Measurements from ENCODE around the gene CLTA. TPM values are rescaled to one million over a fixed set of nuclear protein-coding genes. Genes with fewer than 3 reads are reported as not detected.
A peak's percentile ranks its signal among the peaks of the same experiment; 100 is the strongest.

CLTA gene
- total and polyA plus RNA-seq, 2 donors from 2014 or later: 205 to 331 TPM

GRCh38 chr9:36189976-36190375 lies 745 bp upstream of the CLTA start:
- H3K4me3 ChIP-seq (ENCODE audit: low read length in 3 of 3): peak overlapping the region; percentile 83 to 97 (median 93)

GRCh38 chr9:36191290-36191645 lies 547 bp downstream of the CLTA start:
- DNase-seq (peak in 1 of 5 donors; percentile 44), FAIRE-seq (no peak)
- peaks cover 12 to 25% (median 15%) of the 10 kb centered on the region in 3 donors for H3K4me1 ChIP-seq (ENCODE audit: control insufficient read depth in 2 of 3, insufficient read depth in 2 of 3, low read depth in 1 of 3, low read length in 3 of 3)
- peak overlapping the region; percentile 70 to 97 (median 83) for H3K4me3 ChIP-seq (ENCODE audit: low read length in 3 of 3)
- H3K27me3 ChIP-seq (ENCODE audit: control insufficient read depth, insufficient read depth, low read length): no peaks in the 10 kb centered on the region
- TF ChIP-seq CTCF (IDR thresholded peaks at IDR 0.05; ENCODE audit: borderline replicate concordance, extremely low read depth, insufficient read depth): no peak
- H3K9ac ChIP-seq (ENCODE audit: low read length in 3 of 3): peak overlapping the region; percentile 76 to 85 (median 77)
- no peaks in the 10 kb centered on the region for H3K36me3 ChIP-seq (ENCODE audit: control insufficient read depth in 2 of 3, insufficient read depth in 3 of 3, low read length in 3 of 3)
- intact Hi-C loops (cut with DNase I): no loop called here
- peak overlapping the region; percentile 77 to 94 for H3K27ac ChIP-seq (ENCODE audit: low read depth in 2 of 2, low read length in 2 of 2)
- no peaks in the 10 kb centered on the region for H3K9me3 ChIP-seq (ENCODE audit: control insufficient read depth in 2 of 3, insufficient read depth in 1 of 3, low read length in 3 of 3)

More at GRCh38 chr9:36189976-36190375, 745 bp upstream of the CLTA start:
- Histone ChIP-seq H3K27ac (ENCODE audit: low read depth in 2 of 2, low read length in 2 of 2) (peak overlapping the region; percentile 94 to 97), H3K4me1 (ENCODE audit: control insufficient read depth in 2 of 3, insufficient read depth in 2 of 3, low read depth in 1 of 3, low read length in 3 of 3) (peaks cover 12 to 25% (median 12%) of the 10 kb centered on the region in 3 donors), H3K36me3 (ENCODE audit: control insufficient read depth in 2 of 3, insufficient read depth in 3 of 3, low read length in 3 of 3) (no peaks in the 10 kb centered on the region), H3K27me3 (ENCODE audit: control insufficient read depth, insufficient read depth, low read length) (no peaks in the 10 kb centered on the region), H3K9ac (ENCODE audit: low read length in 3 of 3) (peak overlapping the region; percentile 68 to 85 (median 76)), H3K9me3 (ENCODE audit: control insufficient read depth in 2 of 3, insufficient read depth in 1 of 3, low read length in 3 of 3) (no peaks in the 10 kb centered on the region)
- DNase-seq (peak in 2 of 5 donors; percentile 27 to 47), FAIRE-seq (no peak)
- intact Hi-C loops (cut with DNase I): no loop called here
- TF ChIP-seq CTCF (IDR thresholded peaks at IDR 0.05; ENCODE audit: borderline replicate concordance, extremely low read depth, insufficient read depth): no peak

GRCh38 chr9:36191686-36192085 lies 965 bp downstream of the CLTA start:
- Histone ChIP-seq H3K9me3 (ENCODE audit: control insufficient read depth in 2 of 3, insufficient read depth in 1 of 3, low read length in 3 of 3) (no peaks in the 10 kb centered on the region), H3K27ac (ENCODE audit: low read depth in 2 of 2, low read length in 2 of 2) (no peak overlapping the region), H3K27me3 (ENCODE audit: control insufficient read depth, insufficient read depth, low read length) (no peaks in the 10 kb centered on the region), H3K4me1 (ENCODE audit: control insufficient read depth in 2 of 3, insufficient read depth in 2 of 3, low read depth in 1 of 3, low read length in 3 of 3) (peaks cover 12 to 25% (median 15%) of the 10 kb centered on the region in 3 donors), H3K9ac (ENCODE audit: low read length in 3 of 3) (peak overlapping the region; percentile 76 to 85 (median 77)), H3K36me3 (ENCODE audit: control insufficient read depth in 2 of 3, insufficient read depth in 3 of 3, low read length in 3 of 3) (no peaks in the 10 kb centered on the region), H3K4me3 (ENCODE audit: low read length in 3 of 3) (peak overlapping the region; percentile 70 to 97 (median 83))
- no peak for TF ChIP-seq CTCF (IDR thresholded peaks at IDR 0.05; ENCODE audit: borderline replicate concordance, extremely low read depth, insufficient read depth)
- FAIRE-seq: no peak
- peak in 3 of 5 donors; percentile 35 to 72 (median 69) for DNase-seq
- intact Hi-C loops (cut with DNase I): no loop called here

- FAIRE-seq (no peak), DNase-seq (peak in 4 of 5 donors; percentile 63 to 86 (median 80))
- Histone ChIP-seq H3K27me3 (ENCODE audit: control insufficient read depth, insufficient read depth, low read length) (no peaks in the 10 kb centered on the region), H3K9me3 (ENCODE audit: control insufficient read depth in 2 of 3, insufficient read depth in 1 of 3, low read length in 3 of 3) (no peaks in the 10 kb centered on the region), H3K4me3 (ENCODE audit: low read length in 3 of 3) (peak overlapping the region; percentile 70 to 97 (median 83)), H3K27ac (ENCODE audit: low read depth in 2 of 2, low read length in 2 of 2) (no peak overlapping the region), H3K4me1 (ENCODE audit: control insufficient read depth in 2 of 3, insufficient read depth in 2 of 3, low read depth in 1 of 3, low read length in 3 of 3) (peaks cover 12 to 25% (median 15%) of the 10 kb centered on the region in 3 donors), H3K36me3 (ENCODE audit: control insufficient read depth in 2 of 3, insufficient read depth in 3 of 3, low read length in 3 of 3) (no peaks in the 10 kb centered on the region), H3K9ac (ENCODE audit: low read length in 3 of 3) (peak overlapping the region; percentile 76 to 85 (median 77))
- intact Hi-C loops (cut with DNase I): no loop called here
- no peak for TF ChIP-seq CTCF (IDR thresholded peaks at IDR 0.05; ENCODE audit: borderline replicate concordance, extremely low read depth, insufficient read depth)
These were observed 1.5 kb downstream of the CLTA start for GRCh38 chr9:36192196-36192595.

All from kidney (tissue), 14 donors.